GM12865 (cell line): ENCODE results near the gene GSTA2.
A peak's percentile ranks its signal among the peaks of the same experiment; 100 is the strongest.
"Not testable (repeated sequence)": the region's sequence is repeated elsewhere in the genome, so short reads cannot be mapped to it uniquely, and the experiment has no call there.

Experiments
- DNase-seq: peaks from one replicate; pipeline ENCODE4 v3.0.0; 2010; ENCODE audit warnings: low read depth
- H3K4me3 ChIP-seq: 2 replicates; pipeline ENCODE4 v1.5.1; 2011; ENCODE audit warnings: mild to moderate bottlenecking, low read depth, low read length, control low read depth
- CTCF ChIP-seq: IDR thresholded peaks from 2 replicates; pipeline ENCODE4 v1.5.1; 2011; ENCODE audit warnings: low read length, control low read depth, low read depth, inconsistent platforms; ENCODE audit not compliant: insufficient read depth; ENCODE audit errors: missing control alignments

GSTA2 gene

GRCh38 chr6:52726193-52726542 lies 37.1 kb downstream of the GSTA2 start:
- no peak for TF ChIP-seq CTCF
- no peak overlapping the region for H3K4me3 ChIP-seq
- no peak for DNase-seq

GRCh38 chr6:52725535-52726192 lies 37.6 kb downstream of the GSTA2 start:
- no peak for DNase-seq
- no peak overlapping the region for H3K4me3 ChIP-seq
- TF ChIP-seq CTCF, result no peak

GRCh38 chr6:52725143-52725534 lies 38.1 kb downstream of the GSTA2 start:
- no peak for DNase-seq
- H3K4me3 ChIP-seq, result no peak overlapping the region
- TF ChIP-seq CTCF, result no peak

- no peak overlapping the region for H3K4me3 ChIP-seq
- peak; percentile 82 for DNase-seq
- peak; percentile 93 for TF ChIP-seq CTCF
Measured at GRCh38 chr6:52724406-52725121, 38.7 kb downstream of the GSTA2 start.

GRCh38 chr6:52724042-52724405 lies 39.3 kb downstream of the GSTA2 start:
- no peak for TF ChIP-seq CTCF
- DNase-seq, result no peak
- no peak overlapping the region for H3K4me3 ChIP-seq

GRCh38 chr6:52720321-52720720 lies 43.0 kb downstream of the GSTA2 start:
- H3K4me3 ChIP-seq, result no peak overlapping the region
- TF ChIP-seq CTCF, result no peak
- no peak for DNase-seq

GRCh38 chr6:52718550-52718949 lies 44.7 kb downstream of the GSTA2 start:
- H3K4me3 ChIP-seq, result no peak overlapping the region
- DNase-seq, result no peak
- no peak for TF ChIP-seq CTCF

GRCh38 chr6:52714761-52715160 lies 48.5 kb downstream of the GSTA2 start:
- DNase-seq, H3K4me3 ChIP-seq: not testable (repeated sequence)
